NCI-H2081 treated with DMSO at 0.1 percent for 48 hours (cell line): ENCODE measurements around the gene USP5.
"Not testable (repeated sequence)": the region's sequence is repeated elsewhere in the genome, so short reads cannot be mapped to it uniquely, and the experiment has no call there.

Source experiments
- DNase-seq: peaks from one replicate; lab custom pipeline; 2025; lab: John Stamatoyannopoulos, UW

The USP5 gene

GRCh38 chr12:6886206-6886999, 34.5 kb downstream of the USP5 start:
- not testable (repeated sequence) for DNase-seq

GRCh38 chr12:6887460-6887859, 35.5 kb downstream of the USP5 start:
- DNase-seq: no peak

DNA sequence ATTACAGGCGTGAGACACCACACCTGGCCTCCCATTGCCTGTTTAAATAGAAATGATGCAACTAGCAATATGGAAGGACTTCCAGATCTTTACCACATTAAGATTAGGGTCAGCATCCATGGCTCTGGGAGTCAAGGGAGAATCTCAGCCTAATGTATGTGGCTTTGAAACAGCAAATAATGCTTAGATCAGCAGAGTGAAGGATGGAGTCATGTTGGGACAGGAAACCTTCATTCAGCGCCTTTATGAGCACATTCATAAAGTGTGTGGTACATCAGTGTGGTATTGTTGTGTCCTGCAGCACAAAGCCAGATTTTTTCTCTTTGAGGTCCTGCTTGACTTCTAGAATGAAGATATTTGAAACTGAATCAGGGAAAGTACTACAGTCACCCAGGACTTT, 36.4 kb downstream of the USP5 start:
- no peak for DNase-seq

DNA sequence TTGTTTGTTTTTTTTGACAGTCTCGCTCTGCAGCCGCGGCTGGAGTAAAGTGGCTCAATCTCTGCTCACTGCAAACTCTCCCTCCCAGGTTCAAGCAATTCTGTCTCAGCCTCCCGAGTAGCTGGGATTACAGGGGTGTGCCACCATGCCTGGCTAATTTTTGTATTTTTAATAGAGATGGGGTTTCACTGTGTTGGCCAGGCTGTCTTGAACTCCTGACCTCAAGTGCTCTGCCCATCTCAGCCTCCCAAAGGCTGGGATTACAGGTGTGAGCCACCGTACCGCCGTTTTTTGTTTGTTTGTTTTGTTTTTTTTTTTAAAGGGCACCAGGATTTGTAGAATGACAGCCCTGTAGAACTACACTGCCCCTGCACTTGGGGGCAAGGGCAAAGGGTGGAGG, 36.8 kb downstream of the USP5 start:
- not testable (repeated sequence) for DNase-seq

GRCh38 chr12:6889775-6890573, 38.0 kb downstream of the USP5 start:
- not testable (repeated sequence) for DNase-seq

DNA sequence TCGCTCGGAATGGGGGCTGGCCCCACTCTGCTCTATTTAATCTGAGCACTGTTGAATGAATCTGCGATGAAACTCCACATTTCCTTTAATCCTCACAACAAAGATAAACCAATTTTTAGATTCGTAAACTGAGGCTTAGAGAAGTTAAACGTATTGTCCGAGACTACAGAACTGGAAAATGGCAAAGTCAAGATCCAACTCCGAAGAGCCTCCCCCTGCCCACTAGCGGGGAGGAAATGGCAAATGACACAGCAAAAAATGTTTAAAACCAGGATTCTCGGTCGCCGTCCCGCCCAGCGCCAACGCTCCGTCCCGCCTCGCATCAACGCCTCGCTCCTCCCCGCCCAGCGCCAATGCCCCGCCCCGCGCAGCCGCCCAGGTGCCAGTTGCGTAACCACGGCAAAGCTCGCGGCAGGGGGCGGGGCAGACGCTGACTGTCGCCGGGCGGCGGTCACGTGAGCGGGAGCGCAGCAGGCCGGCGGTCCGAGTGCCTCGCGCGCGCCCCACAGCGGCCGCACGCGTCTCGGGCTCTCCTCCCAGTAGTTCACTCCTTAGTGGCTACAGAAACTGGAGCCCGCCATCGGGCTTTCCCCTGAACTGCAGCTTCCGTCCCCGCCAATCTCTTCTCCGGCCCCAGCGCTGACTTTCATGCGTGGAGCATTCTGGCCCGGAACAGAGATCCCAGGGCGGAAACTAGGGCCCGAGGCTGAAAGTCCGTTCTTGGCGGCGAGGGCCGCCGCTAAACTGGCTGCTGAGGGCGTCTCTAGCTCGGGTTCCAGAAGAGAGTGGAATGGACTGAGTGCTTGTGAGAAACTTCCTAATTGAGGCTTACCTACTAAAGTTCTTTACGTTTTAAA, 39.1 kb downstream of the USP5 start:
- peak; percentile 89 for DNase-seq

GRCh38 chr12:6891646-6892001, 39.7 kb downstream of the USP5 start:
- DNase-seq: no peak

DNA sequence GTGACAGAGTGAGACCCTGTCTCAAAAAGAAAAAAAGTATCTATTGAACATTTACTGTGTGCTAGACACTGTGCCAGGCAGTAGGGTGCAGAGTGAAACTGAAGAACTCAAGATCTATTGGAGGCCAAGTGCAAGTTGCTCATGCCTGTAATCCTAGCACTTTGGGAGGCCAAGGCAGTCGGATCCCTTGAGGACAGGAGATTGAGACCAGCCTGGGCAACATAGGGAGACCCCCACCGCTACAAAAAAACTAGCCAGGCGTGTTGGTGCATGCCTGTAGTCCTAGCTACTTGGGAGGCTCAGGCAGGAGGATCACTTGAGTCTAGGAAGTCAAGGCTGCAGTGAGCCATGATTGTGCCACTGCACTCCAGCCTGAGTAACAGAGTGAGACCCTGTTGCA, 40.7 kb downstream of the USP5 start:
- not testable (repeated sequence) for DNase-seq

DNA sequence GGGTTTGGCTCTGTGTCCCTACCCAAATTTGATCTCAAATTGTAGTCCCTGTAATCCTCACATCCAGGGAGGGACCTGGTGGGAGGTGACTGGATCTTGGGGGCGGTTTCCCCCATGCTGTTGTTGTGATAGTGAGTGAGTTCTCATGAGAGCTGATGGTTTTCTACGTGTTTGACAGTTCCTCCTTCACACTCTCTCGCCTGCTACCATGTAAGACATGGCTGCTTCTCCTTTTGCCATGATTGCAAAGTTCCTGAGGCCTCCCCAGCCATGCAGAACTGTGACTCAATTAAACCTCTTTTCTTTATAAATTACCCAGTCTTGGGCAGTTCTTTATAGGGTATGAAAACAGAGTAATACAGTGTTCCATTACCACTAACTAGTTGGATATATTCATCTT, 42.4 kb downstream of the USP5 start:
- no peak for DNase-seq

GRCh38 chr12:6896846-6897435, 45.0 kb downstream of the USP5 start:
- DNase-seq: no peak

- no peak for DNase-seq
Measured at GRCh38 chr12:6899427-6899826, 47.5 kb downstream of the USP5 start.

DNA sequence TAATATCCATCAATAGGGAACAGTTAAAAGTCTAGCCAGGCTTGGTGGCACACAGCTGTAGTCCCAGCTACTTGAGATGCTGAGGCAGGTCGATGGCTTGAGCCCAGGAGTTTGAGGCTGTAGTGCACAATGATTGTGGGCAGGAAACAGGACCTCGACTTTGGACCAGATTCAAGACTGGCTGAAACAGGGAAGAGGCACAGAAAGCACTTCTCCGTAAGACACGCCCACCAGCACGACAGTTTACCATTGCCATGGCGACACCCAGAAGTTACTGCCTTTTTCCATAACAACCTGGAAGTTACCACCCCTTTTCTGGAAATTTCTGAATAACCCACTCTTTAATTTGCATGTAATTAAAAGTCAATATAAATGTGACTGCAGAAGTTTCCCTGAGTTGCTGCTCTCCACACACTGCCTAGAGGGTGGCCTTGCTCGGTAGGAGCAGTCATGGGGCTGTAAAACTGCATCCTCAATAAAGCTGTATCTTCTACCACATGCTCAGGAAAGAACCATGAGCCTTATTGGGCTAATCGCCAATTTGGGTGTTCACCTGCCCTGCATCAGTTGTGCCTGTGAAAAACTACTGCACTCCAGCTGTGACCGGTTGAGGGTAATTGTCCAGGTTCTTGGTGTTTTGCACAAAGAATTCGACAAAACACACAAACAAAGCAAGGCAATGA, 48.0 kb downstream of the USP5 start:
- DNase-seq: no peak

DNA sequence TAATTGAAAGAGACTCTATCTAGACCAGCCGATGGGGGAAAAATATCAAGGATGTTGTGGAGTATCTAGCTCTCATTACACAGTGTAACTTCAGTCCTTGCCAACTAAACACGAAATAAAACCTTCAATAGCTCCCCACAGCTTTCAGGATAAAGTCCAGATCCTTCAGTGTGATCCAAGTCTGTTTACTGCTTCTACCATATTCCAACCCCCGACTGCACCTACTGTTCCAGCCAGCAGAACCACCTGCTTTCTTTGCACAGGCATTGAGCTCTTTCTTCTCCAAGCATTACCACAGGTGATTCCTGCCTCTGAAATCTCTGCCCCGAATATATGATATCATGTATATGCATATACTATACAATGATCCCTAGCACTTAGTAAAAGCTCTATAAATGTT, 50.5 kb downstream of the USP5 start:
- no peak for DNase-seq

DNA sequence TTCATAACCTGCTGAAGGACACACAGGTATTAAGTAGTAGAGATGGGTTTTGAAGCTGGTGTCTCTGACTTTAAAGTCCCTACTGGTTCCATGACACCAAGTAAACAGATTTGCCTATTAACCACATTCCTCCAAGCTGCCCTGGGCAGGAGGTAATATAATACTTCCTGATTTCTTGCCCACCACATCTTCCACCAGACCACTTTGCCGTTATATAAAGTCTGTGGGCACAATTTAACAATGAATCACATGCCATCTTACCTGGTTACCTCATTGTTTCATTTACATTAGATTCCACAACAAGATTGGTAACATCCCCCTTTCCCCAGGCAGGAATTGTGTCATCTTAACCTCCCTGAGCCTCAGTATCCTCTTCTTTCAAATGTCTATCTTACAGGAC, 51.8 kb downstream of the USP5 start:
- DNase-seq: no peak

DNA sequence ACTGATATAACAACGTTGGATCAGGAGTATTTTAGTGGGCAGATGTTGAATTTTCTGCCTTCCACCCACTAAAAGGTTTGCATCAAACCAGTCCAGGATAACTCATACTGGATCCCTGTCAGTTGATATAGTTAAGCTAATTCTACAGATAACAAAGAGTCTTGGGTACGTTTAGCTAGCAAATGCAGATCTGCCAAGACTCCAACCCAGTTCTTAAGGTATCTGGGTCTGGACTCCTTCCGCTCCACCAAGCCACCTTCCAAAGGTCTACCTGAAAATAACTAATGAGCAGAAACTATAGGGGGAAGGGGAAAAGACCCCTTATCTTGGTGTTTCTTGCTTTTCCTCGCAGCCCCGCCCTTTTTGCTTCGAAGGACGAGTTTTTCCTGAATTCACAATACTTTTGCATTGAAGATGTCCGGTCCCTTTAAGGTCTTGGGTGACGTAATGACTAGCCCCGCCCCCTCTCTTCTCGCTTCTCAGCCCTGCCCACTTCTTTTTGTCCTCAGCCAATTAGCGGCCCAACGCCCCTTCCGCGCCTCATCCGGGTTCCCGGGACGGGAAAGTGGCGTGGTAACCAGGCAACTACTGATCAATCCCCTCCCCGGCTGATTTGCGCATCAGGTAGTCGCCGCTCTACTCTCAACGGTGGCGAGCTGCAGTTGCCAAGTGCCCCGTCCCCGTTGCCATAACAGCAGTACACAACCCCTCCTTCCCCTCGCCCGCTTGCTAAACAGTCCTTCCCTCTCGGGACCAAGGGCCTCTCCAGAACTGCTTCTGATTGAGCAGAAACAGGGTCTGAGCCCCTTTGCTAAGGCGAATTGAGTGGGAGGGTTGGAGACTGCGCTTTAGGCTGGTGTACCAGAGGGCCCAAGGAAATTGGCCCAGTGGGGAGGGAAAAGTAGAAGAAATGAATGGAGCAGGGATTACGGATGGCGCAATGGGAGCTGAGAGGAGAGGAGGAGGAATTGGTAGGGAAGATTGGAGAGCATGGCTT, 52.6 kb downstream of the USP5 start, which contains the start of gene LRRC23:
Gene LRRC23 (plus strand): TSS at position 543 of the 997 bp plus-strand sequence. CDS start 812 bp downstream, outside the sequence.
- DNase-seq: peak; percentile 61

- no peak for DNase-seq
Measured at GRCh38 chr12:6905414-6906040, 53.6 kb downstream of the USP5 start.

DNA sequence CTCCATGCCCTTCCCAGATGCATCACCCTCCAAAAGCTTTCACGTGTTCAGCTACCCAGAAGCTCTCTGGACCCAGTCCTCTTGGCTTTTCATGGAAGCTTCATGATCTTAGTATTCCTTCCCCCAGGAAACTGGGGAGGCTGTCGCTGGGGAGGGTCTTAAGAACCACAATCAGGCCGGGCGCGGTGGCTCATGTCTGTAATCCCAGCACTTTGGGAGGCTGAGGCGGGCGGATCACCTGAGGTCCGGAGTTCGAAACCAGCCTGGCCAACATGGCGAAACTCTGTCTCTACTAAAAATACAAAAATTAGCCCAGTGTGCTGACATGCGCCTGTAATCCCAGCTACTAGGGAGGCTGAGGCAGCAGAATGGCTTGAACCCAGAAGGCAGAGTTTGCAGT, 56.2 kb downstream of the USP5 start:
- DNase-seq: not testable (repeated sequence)

DNA sequence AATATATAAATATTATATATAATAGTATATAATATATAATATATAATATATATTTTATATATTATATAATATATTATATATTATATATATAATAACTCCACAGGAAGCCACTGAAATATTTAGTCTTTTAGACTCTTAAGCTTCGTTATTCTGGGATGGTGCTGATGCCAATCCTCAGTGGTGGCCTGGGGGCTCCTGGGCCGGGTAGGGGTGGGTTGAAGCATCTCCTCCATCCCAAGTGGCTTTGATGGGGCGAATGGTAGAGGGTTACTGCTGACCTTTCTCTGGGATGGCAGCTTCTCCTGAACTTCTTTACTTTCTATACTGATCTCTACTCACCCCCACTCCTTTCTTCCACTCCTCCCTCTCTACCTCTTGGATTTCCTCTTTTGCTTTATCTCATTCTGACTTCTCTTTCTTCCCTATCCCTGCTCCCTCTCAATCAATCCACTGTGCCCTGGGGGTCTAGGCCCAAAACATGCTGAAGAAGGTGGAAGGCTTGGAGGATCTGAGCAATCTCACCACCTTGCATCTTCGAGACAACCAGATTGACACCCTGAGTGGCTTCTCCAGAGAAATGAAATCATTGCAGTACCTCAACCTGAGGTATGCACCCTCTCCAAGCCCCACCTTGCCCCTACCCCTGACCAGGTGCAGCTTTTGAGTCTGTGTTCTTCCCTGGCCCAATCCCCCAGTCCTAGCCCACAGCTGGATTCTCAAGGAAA, 57.6 kb downstream of the USP5 start:
- DNase-seq: no peak
